Thyroid gland (tissue), 4 donors: ENCODE data around the gene CCDC78. TPM values are rescaled to one million over a fixed set of nuclear protein-coding genes. Genes with fewer than 3 reads are reported as not detected.
"Not testable (repeated sequence)": the region's sequence is repeated elsewhere in the genome, so short reads cannot be mapped to it uniquely, and the experiment has no call there.

Experiments used
- DNase-seq, 2 donors: peaks; one replicate each; pipeline ENCODE4 v3.0.0-alpha.2; 2019
- H3K27ac ChIP-seq, 3 donors: fragments of 200-600 bp; sonication (generic); 1 replicate in 2 of 3; 2 replicates in 1 of 3; pipeline ENCODE4 v1.5.1; 2016 to 2019; ENCODE audit warnings: mild to moderate bottlenecking in 1 of 3, moderate library complexity in 1 of 3
- H3K27me3 ChIP-seq: fragments of 200-600 bp; sonication (generic); one replicate; pipeline ENCODE4 v1.5.1; 2019
- H3K36me3 ChIP-seq, 2 donors: fragments of 200-600 bp; sonication (generic); one replicate each; pipeline ENCODE4 v1.5.1; 2016 to 2019
- H3K4me1 ChIP-seq, 2 donors: fragments of 200-600 bp; sonication (generic); one replicate each; pipeline ENCODE4 v1.5.1; 2017 to 2019
- H3K4me3 ChIP-seq, 3 donors: fragments of 200-600 bp; sonication (generic); replicated peaks in 1 of 3; 1 replicate in 2 of 3; 2 replicates in 1 of 3; pipeline ENCODE4 v1.5.1; 2016; ENCODE audit warnings: mild to moderate bottlenecking in 1 of 3
- H3K9me3 ChIP-seq: fragments of 200-600 bp; sonication (generic); one replicate; pipeline ENCODE4 v1.5.1; 2017
- CTCF ChIP-seq, 6 experiments: fragments of 200-600 bp in 3 of 6; fragments of 450-650 bp in 3 of 6; sonication (generic) in 3 of 6; IDR thresholded peaks; one replicate each; pipeline ENCODE4 v1.5.1; 2016 to 2019; ENCODE audit warnings: antibody characterized with exemption in 6 of 6, mild to moderate bottlenecking in 2 of 6, inconsistent platforms in 1 of 6, moderate library complexity in 1 of 6
- POLR2A ChIP-seq, 2 donors: fragments of 450-650 bp; IDR thresholded peaks; one replicate each; pipeline ENCODE4 v1.6.1; 2017; ENCODE audit warnings: antibody characterized with exemption in 2 of 2, mild to moderate bottlenecking in 2 of 2, moderate library complexity in 1 of 2
- WGBS, 2 donors: methylation state at CpG; one replicate each; pipeline ENCODE4 v1.1.5; 2017; 5-methylcytosine and 5-hydroxymethylcytosine counted together
- intact Hi-C: fragments of 100-400 bp; cut with DNase I; formaldehyde crosslinking; loops from one replicate; pipeline ENCODE4 v1.15.1; 2023
- total RNA-seq, 4 donors: library from RNA; depleted of rRNA; stranded (reverse); fragments of >200 nt; gene quantifications; one replicate each; pipeline ENCODE4 v1.2.3, GENCODE V29; 2016

The CCDC78 gene
- total RNA-seq, 4 donors from 2014 or later, result 0.27 TPM; not detected in 3

DNA sequence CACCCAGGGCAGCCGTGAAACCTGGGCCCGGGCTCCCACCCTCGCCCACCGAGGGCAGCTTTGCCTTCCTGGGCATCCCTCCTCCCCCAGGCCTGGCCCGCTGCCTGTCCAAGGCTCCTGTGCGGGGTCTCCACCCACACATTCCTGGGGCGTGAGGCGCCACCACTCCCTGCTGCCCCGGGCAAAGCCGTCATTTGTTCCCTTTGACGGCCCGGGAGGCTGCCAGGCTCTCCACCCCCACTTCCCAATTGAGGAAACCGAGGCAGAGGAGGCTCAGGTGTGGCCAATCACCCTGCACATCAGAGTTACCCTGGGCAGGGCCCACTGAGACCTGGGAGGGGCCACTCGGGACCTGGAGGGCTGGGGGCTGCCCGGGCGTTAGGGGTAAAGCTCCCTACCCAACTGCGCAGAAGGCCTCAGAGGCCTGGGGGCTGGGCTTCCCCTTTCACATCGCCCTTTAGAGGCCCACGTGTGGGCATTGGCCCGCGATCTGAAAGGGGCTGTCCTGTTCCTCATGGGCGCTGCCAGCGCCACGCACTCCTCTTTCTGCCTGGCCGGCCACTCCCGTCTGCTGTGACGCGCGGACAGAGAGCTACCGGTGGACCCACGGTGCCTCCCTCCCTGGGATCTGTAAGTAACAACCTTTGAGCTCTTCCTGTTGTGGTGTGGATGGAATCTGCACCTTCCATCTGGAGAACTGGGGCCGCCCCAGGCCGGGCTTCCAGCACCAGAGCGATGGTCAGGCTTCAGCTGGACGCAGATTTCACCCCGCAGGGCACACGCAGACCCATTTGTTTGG, 34.5 kb upstream of the CCDC78 start, which contains the start of gene MSLN:
Gene MSLN (plus strand): TSS at position 190 of the 799 bp plus-strand sequence. CDS start 1,947 bp downstream, outside the sequence.
- intact Hi-C loops, result no loop called here
- Histone ChIP-seq H3K27me3 (no peaks in the 10 kb centered on the region), H3K4me3 (no peak within 1 kb of the TSS), H3K9me3 (no peaks in the 10 kb centered on the region), H3K4me1 (peaks cover 4 to 5% of the 10 kb centered on the region in 2 donors), H3K27ac (no peak within 1 kb of the TSS), H3K36me3 (no peaks in the 10 kb centered on the region)
- no peak for DNase-seq
- WGBS, 2 donors, result 86 to 88% methylated on average over 7 to 36 of the region's 37 CpGs
- TF ChIP-seq CTCF (IDR thresholded peaks at IDR 0.05), result no peak
- TF ChIP-seq POLR2A (IDR thresholded peaks at IDR 0.05), result no peak

DNA sequence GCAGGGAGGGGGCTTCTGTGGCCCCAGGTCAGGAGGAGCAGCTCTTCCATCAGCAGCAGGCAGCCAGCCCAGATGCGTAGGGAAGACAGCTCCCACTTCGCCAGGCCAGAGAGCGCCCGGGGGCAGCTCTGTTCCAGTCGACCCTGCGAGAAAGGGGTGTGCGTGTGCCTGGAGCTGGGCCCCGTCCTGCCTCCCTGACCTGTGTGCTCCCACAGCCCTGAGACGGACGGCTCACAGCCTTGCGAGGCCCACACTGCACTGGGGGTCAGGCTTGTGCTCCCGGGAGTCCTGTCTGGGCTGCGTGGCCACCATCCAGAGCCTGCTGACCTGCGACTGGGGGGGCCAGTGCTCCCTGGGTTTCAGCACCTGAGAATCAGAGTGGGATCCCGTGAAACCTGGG, 33.8 kb upstream of the CCDC78 start:
- Histone ChIP-seq H3K27ac (no peak overlapping the region), H3K36me3 (no peaks in the 10 kb centered on the region), H3K9me3 (no peaks in the 10 kb centered on the region), H3K4me3 (no peak overlapping the region), H3K4me1 (peaks cover 4 to 5% of the 10 kb centered on the region in 2 donors), H3K27me3 (no peaks in the 10 kb centered on the region)
- TF ChIP-seq CTCF (IDR thresholded peaks at IDR 0.05), result no peak
- TF ChIP-seq POLR2A (IDR thresholded peaks at IDR 0.05), result no peak
- intact Hi-C loops, result no loop called here
- no peak for DNase-seq
- 53 to 80% methylated on average over 1 to 15 of the region's 15 CpGs for WGBS, 2 donors

- no peak for TF ChIP-seq POLR2A (IDR thresholded peaks at IDR 0.05)
- no peak for TF ChIP-seq CTCF (IDR thresholded peaks at IDR 0.05)
- Histone ChIP-seq H3K4me1 (peaks cover 4 to 5% of the 10 kb centered on the region in 2 donors), H3K9me3 (no peaks in the 10 kb centered on the region), H3K27me3 (no peaks in the 10 kb centered on the region), H3K4me3 (no peak overlapping the region), H3K27ac (no peak overlapping the region), H3K36me3 (no peaks in the 10 kb centered on the region)
- peak; percentile 67 for DNase-seq
- intact Hi-C loops, result no loop called here
- 64 to 65% methylated on average over 27 to 28 of the region's 34 CpGs for WGBS, 2 donors
Measured at GRCh38 chr16:759110-759910, 33.1 kb upstream of the CCDC78 start.

GRCh38 chr16:756428-756827, 30.2 kb upstream of the CCDC78 start:
- no peak for DNase-seq
- H3K9me3 ChIP-seq, result no peaks in the 10 kb centered on the region
- no peaks in the 10 kb centered on the region for H3K27me3 ChIP-seq
- H3K27ac ChIP-seq, result no peak overlapping the region
- TF ChIP-seq CTCF (IDR thresholded peaks at IDR 0.05) (no peak), POLR2A (IDR thresholded peaks at IDR 0.05) (no peak)
- H3K4me1 ChIP-seq, result peaks cover 4 to 5% of the 10 kb centered on the region in 2 donors
- 96% methylated on average over 5 of the region's 5 CpGs for WGBS, 2 donors
- no peaks in the 10 kb centered on the region for H3K36me3 ChIP-seq
- intact Hi-C loops, result no loop called here
- no peak overlapping the region for H3K4me3 ChIP-seq

DNA sequence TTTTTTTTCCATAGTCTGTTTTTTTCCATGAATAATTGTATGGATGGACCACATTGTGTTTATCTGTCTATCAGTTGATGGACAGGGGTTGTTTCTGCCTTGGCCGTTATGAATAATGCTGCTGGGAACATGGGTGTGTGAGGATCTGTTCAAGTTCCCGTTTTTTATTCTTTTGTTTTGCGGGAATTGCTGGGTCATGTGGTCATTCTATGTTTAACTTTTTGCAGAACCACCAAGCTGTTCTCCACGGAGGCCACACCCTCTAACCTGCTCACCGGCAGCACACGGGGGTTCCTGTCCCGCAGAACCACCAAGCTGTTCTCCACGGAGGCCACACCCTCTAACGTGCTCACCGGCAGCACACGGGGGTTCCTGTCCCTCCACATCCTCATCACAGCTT, 28.4 kb upstream of the CCDC78 start:
- Histone ChIP-seq H3K4me1 (peaks cover 0 to 4% of the 10 kb centered on the region in 2 donors), H3K27ac (no peak overlapping the region), H3K4me3 (no peak overlapping the region), H3K9me3 (no peaks in the 10 kb centered on the region), H3K36me3 (no peaks in the 10 kb centered on the region), H3K27me3 (no peaks in the 10 kb centered on the region)
- WGBS, 2 donors, result 62 to 65% methylated on average over 11 of the region's 11 CpGs
- DNase-seq, result no peak
- TF ChIP-seq CTCF (IDR thresholded peaks at IDR 0.05), result no peak
- no peak for TF ChIP-seq POLR2A (IDR thresholded peaks at IDR 0.05)
- intact Hi-C loops, result no loop called here

DNA sequence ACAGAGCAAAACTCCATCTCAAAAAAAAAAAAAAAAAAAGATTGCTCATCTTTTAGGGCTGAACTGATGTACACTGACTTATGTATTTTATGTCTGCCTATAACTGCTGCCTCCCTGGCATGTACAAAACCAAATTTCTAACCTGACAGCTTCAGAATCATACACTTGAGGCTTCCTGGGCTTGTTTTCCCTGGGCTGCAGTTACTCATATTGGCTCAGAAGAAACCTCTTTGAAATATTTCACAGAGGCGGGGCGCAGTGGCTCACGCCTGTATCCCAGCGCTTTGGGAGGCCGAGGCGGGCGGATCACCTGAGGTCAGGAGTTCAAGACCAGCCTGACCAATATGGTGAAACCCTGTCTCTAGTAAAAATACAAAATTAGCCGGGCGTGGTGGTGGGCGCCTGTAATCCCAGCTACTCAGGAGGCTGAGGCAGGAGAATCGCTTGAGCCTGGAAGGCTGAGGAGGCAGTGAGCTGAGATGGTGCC, 27.9 kb upstream of the CCDC78 start:
- H3K27ac ChIP-seq, H3K4me1 ChIP-seq, DNase-seq, H3K36me3 ChIP-seq, H3K9me3 ChIP-seq, H3K4me3 ChIP-seq, intact Hi-C loops, H3K27me3 ChIP-seq: not testable (repeated sequence)
- WGBS, 2 donors, result 90% methylated on average over 11 of the region's 11 CpGs
